PC-9 (cell line): ENCODE measurements around the gene TDRD9.

ENCODE experiments used
- EZH2 ChIP-seq: fragments of 200-600 bp; sonication (generic); IDR thresholded peaks from 2 replicates; pipeline ENCODE4 v1.8.0; 2017; ENCODE audit warnings: antibody characterized with exemption, low read depth
- TF ChIP-seq, protein P1 (sequence below): fragments of 200-600 bp; sonication (generic); conservative IDR thresholded peaks from 2 replicates; pipeline ENCODE4 v1.6.1; 2017; ENCODE audit warnings: mixed run types, antibody characterized with exemption, mild to moderate bottlenecking, moderate library complexity

DNA sequence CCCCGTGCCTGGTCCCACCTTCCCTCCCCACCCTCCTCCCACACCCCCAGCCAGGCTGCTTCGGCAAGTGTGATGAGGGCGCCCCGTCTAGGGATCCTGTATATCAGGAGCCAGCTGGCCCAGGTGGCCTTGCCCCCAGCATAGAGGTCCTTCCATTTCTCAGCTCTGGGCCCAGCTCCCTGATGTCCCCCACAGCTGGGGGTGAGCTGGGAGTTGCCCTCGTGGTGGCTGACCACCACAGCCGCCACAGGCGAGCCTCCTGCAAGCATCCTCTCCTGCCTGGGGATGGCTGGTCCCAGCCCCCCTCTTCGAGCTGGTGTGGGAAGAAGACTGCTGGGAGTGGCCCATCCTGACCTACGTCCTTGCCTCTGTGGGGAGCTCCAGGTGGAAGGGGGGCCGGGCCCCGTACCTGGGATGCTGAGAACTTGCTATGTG is 164.7 kb downstream of the TDRD9 start:
- TF ChIP-seq, protein P1, sequence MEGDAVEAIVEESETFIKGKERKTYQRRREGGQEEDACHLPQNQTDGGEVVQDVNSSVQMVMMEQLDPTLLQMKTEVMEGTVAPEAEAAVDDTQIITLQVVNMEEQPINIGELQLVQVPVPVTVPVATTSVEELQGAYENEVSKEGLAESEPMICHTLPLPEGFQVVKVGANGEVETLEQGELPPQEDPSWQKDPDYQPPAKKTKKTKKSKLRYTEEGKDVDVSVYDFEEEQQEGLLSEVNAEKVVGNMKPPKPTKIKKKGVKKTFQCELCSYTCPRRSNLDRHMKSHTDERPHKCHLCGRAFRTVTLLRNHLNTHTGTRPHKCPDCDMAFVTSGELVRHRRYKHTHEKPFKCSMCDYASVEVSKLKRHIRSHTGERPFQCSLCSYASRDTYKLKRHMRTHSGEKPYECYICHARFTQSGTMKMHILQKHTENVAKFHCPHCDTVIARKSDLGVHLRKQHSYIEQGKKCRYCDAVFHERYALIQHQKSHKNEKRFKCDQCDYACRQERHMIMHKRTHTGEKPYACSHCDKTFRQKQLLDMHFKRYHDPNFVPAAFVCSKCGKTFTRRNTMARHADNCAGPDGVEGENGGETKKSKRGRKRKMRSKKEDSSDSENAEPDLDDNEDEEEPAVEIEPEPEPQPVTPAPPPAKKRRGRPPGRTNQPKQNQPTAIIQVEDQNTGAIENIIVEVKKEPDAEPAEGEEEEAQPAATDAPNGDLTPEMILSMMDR, result no peak
- TF ChIP-seq EZH2, result no peak
